Esophagus squamous epithelium (tissue), 4 donors: ENCODE data around the gene ARHGEF37.

Source experiments
- CTCF ChIP-seq, 6 experiments: fragments of 450-650 bp in 4 of 6; fragments of 200-600 bp in 2 of 6; sonication (generic) in 2 of 6; IDR thresholded peaks; one replicate each; pipeline ENCODE4 v1.5.1; 2016 to 2019; ENCODE audit warnings: antibody characterized with exemption in 6 of 6, mild to moderate bottlenecking in 4 of 6, moderate library complexity in 4 of 6
- POLR2A ChIP-seq, 4 donors: fragments of 450-650 bp; IDR thresholded peaks; one replicate each; pipeline ENCODE4 v1.6.1; 2017; ENCODE audit warnings: antibody characterized with exemption in 4 of 4, mild to moderate bottlenecking in 4 of 4, moderate library complexity in 3 of 4

- TF ChIP-seq POLR2A (IDR thresholded peaks at IDR 0.05) (no peak), CTCF (IDR thresholded peaks at IDR 0.05) (no peak)
Observed at GRCh38 chr5:149605998-149606724, 24.9 kb downstream of the ARHGEF37 start.
